Measurements from ENCODE around the gene ORAI1.
A peak's percentile ranks its signal among the peaks of the same experiment; 100 is the strongest.

ORAI1 gene

DNA sequence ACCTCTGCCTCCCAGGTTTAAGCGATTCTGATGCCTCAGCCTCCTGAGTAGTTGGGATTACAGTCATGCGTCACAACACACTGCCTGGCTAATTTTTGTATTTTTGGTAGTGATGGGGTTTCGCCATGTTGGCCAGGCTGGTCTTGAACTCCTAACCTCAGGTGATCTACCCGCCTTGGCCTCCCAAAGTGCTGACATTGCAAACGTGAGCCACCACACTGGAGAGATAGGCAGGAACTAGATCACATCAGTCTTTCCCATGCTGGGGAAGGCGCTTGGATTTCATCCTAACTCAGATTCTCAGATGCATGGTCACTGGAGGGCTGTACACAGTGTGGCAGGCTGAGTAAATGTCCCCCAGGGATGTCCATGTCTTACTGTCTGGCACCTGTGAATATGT, 18.0 kb upstream of the ORAI1 start:
- H3K9me3 ChIP-seq (ENCODE audit: control insufficient read depth, low read length) = no peaks in the 10 kb centered on the region
- no peak overlapping the region for H3K27ac ChIP-seq
- no peaks in the 10 kb centered on the region for H3K27me3 ChIP-seq (ENCODE audit: control insufficient read depth, insufficient read depth, low read length)
- peaks cover 3% of the 10 kb centered on the region for H3K4me1 ChIP-seq
- H2AFZ ChIP-seq = no peak overlapping the region
- TF ChIP-seq, protein P1, sequence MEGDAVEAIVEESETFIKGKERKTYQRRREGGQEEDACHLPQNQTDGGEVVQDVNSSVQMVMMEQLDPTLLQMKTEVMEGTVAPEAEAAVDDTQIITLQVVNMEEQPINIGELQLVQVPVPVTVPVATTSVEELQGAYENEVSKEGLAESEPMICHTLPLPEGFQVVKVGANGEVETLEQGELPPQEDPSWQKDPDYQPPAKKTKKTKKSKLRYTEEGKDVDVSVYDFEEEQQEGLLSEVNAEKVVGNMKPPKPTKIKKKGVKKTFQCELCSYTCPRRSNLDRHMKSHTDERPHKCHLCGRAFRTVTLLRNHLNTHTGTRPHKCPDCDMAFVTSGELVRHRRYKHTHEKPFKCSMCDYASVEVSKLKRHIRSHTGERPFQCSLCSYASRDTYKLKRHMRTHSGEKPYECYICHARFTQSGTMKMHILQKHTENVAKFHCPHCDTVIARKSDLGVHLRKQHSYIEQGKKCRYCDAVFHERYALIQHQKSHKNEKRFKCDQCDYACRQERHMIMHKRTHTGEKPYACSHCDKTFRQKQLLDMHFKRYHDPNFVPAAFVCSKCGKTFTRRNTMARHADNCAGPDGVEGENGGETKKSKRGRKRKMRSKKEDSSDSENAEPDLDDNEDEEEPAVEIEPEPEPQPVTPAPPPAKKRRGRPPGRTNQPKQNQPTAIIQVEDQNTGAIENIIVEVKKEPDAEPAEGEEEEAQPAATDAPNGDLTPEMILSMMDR (IDR thresholded peaks at IDR 0.05) = no peak
- no peak overlapping the region for H3K4me3 ChIP-seq (ENCODE audit: low read depth, low read length)
- no peak overlapping the region for H3K4me2 ChIP-seq (ENCODE audit: low read length)
- H3K36me3 ChIP-seq (ENCODE audit: control insufficient read depth, insufficient read depth, low read length) = no peaks in the 10 kb centered on the region
- no peak overlapping the region for H3K9ac ChIP-seq
- no peaks in the 10 kb centered on the region for H3K79me2 ChIP-seq

DNA sequence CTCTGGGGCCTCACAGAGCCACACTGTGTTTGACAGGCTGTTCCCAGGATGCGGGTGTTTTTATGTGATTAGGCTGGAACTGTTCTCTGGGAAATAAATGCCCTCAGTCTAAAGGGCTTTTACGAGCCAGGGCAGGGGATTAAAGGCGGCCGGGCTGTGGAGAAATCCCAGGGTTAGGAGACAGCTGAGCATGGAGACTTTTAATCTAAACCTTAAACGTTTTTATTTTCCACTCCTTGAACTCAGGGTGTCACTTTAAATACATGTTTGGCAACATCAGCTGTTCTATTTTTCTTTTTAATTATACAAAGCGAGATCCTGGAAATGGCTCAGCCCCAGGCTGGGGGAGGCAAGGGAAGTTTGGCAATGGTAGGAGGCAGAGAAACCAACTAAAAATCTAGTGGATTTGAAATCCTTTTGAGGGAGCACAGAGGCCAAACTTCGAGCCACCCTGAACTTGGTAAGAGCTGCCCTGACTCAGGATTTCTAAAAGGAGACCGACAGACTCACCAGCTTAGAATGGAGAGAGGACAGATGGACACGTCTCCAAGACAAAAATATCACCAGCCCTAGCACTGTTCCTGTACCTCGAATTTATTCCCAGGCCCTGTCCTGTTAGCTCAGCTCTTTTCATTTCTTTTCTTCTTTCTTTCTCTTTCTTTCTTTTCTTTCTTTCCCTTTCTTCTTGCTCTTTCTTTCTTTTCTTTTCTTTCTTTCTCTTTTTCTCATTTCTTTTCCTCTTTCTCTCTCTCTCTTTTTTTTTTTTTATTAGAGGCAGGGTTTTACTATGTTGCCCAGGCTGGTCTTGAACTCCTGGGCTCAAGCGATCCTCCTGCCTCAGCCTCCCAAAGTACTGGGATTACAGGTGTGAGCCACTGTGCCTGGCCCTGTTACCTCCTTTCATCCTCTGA, 15.8 kb upstream of the ORAI1 start:
- TF ChIP-seq, protein P1 (IDR thresholded peaks at IDR 0.05) = no peak
- H2AFZ ChIP-seq = peak overlapping the region; percentile 69
- no peaks in the 10 kb centered on the region for H3K9me3 ChIP-seq (ENCODE audit: control insufficient read depth, low read length)
- no peaks in the 10 kb centered on the region for H3K36me3 ChIP-seq (ENCODE audit: control insufficient read depth, insufficient read depth, low read length)
- H3K9ac ChIP-seq = no peak overlapping the region
- peaks cover 3% of the 10 kb centered on the region for H3K4me1 ChIP-seq
- H3K4me2 ChIP-seq (ENCODE audit: low read length) = no peak overlapping the region
- no peaks in the 10 kb centered on the region for H3K27me3 ChIP-seq (ENCODE audit: control insufficient read depth, insufficient read depth, low read length)
- no peak overlapping the region for H3K4me3 ChIP-seq (ENCODE audit: low read depth, low read length)
- H3K27ac ChIP-seq = peak overlapping the region; percentile 62
- H3K79me2 ChIP-seq = no peaks in the 10 kb centered on the region

DNA sequence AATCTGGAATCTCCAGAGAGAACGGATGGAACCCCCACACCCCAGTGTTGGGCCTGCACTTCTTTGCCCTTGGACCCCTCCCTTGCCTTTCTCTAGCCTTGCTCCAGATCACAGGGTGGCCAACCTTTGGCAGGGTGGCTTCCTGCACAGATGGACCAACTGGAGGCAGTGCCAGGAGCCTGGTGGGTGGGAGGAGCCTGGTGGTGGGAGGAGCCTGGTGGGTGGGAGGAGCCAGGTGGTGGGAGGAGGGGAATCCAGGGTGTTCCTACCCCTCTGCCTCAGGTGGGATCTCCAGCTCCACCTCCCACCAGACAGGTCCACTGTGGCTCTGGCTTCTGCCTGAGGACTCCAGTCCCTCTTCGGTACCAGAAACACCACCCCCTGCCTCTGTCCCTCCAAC, 15.0 kb upstream of the ORAI1 start:
- Histone ChIP-seq H3K27me3 (ENCODE audit: control insufficient read depth, insufficient read depth, low read length) (no peaks in the 10 kb centered on the region), H2AFZ (no peak overlapping the region), H3K9me3 (ENCODE audit: control insufficient read depth, low read length) (no peaks in the 10 kb centered on the region), H3K27ac (no peak overlapping the region), H3K9ac (no peak overlapping the region), H3K4me1 (peaks cover 3% of the 10 kb centered on the region), H3K4me2 (ENCODE audit: low read length) (no peak overlapping the region), H3K36me3 (ENCODE audit: control insufficient read depth, insufficient read depth, low read length) (no peaks in the 10 kb centered on the region), H3K79me2 (no peaks in the 10 kb centered on the region), H3K4me3 (ENCODE audit: low read depth, low read length) (no peak overlapping the region)
- TF ChIP-seq, protein P1 (IDR thresholded peaks at IDR 0.05) = no peak

DNA sequence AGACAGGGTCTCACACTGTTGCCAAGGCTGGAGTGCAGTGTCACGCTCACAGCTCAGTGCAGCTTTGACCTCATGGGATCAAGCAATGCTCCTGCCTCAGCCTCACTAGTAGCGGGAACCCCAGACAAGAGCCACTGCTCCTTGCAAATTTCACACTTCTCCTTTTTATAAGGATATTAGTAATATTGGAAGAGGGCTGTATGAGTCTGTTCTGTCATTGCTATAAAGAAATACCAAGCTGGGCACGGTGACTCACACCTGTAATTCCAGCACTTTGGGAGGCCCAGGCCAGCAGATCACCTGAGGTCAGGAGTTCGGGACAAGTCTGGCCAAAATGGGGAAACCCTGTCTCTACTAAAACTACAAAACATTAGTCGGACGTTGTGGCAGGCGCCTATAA, 12.9 kb upstream of the ORAI1 start:
- no peaks in the 10 kb centered on the region for H3K79me2 ChIP-seq
- no peaks in the 10 kb centered on the region for H3K9me3 ChIP-seq (ENCODE audit: control insufficient read depth, low read length)
- no peak overlapping the region for H3K4me3 ChIP-seq (ENCODE audit: low read depth, low read length)
- TF ChIP-seq, protein P1 (IDR thresholded peaks at IDR 0.05) = no peak
- no peak overlapping the region for H3K4me2 ChIP-seq (ENCODE audit: low read length)
- peaks cover 3% of the 10 kb centered on the region for H3K4me1 ChIP-seq
- H3K9ac ChIP-seq = no peak overlapping the region
- no peak overlapping the region for H2AFZ ChIP-seq
- H3K27ac ChIP-seq = no peak overlapping the region
- no peaks in the 10 kb centered on the region for H3K36me3 ChIP-seq (ENCODE audit: control insufficient read depth, insufficient read depth, low read length)
- no peaks in the 10 kb centered on the region for H3K27me3 ChIP-seq (ENCODE audit: control insufficient read depth, insufficient read depth, low read length)

Measured in parathyroid adenoma (tissue), 2 donors.